Measurements from ENCODE around the gene RNF145.

DNA sequence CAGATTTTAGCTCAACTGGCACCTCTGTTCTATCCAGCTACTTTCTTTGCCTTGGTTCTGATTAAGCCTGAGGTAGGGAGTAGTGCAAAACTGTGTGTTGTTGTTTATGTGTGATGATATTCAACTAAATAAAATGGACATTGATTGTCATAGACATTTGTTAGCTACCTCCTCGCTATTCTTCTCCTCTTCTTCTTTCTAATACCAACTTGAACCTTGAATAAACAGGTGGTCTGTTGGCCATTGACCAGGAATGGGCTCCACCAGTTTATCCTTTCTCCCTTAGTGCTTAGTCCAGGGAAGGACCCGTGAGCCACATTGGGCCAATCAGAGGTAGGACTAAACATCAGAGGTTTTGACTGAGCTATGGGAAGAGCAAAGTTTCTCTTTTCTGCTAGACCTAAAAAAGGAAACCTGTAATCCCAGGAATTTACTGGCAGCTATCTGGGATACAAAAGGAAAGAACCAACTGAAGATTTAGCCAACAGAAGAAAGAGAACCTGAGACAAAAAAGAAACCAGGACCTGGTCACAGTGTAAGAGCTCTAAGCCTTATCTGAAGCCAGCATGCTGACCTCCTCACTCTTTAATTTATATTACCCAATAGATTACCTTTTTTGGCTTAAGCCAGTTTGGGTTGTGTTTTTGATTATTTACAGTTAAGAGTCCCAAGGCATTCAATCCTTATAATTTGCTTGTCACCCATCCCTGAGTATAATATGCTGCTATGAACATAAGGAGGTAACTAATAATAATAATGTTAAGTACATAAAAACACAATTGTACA is 5.3 kb upstream of the RNF145 start:
- TF ChIP-seq, protein P1, sequence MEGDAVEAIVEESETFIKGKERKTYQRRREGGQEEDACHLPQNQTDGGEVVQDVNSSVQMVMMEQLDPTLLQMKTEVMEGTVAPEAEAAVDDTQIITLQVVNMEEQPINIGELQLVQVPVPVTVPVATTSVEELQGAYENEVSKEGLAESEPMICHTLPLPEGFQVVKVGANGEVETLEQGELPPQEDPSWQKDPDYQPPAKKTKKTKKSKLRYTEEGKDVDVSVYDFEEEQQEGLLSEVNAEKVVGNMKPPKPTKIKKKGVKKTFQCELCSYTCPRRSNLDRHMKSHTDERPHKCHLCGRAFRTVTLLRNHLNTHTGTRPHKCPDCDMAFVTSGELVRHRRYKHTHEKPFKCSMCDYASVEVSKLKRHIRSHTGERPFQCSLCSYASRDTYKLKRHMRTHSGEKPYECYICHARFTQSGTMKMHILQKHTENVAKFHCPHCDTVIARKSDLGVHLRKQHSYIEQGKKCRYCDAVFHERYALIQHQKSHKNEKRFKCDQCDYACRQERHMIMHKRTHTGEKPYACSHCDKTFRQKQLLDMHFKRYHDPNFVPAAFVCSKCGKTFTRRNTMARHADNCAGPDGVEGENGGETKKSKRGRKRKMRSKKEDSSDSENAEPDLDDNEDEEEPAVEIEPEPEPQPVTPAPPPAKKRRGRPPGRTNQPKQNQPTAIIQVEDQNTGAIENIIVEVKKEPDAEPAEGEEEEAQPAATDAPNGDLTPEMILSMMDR (IDR thresholded peaks at IDR 0.05 in 4 of 5, conservative IDR thresholded peaks at IDR 0.05 in 1 of 5): no peak
- no peak for TF ChIP-seq POLR2A (IDR thresholded peaks at IDR 0.05)
